Measurements from ENCODE around the gene PITRM1. TPM values are rescaled to one million over a fixed set of nuclear protein-coding genes. Genes with fewer than 3 reads are reported as not detected.

Gene PITRM1
- polyA plus RNA-seq, 1 donor from 2014 or later, result 62.2 TPM

DNA sequence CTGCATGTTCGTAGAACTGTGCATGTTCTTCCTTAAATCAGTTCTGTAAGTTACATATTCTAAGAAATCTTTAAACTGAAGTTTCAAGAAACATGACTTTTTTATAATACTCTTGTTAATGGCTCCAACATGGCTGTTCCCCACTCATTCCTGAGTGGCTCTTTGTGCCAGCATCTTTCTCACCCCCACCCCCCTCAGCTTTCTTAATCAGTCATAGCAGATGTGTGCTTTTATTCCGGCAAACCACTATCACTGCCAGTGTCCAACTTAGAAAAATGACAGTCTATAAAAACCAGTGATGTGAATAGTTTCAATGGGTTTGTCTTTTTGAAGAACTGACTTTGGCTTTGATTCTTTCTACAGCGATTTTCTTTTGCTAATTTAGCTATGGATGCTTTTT is 37.6 kb downstream of the PITRM1 start:
- Histone ChIP-seq H2AFZ (ENCODE audit: low read depth, low read length) (no peak overlapping the region), H3K9me2 (ENCODE audit: insufficient read depth, low read length) (no peaks in the 10 kb centered on the region)
- TF ChIP-seq, protein P1, sequence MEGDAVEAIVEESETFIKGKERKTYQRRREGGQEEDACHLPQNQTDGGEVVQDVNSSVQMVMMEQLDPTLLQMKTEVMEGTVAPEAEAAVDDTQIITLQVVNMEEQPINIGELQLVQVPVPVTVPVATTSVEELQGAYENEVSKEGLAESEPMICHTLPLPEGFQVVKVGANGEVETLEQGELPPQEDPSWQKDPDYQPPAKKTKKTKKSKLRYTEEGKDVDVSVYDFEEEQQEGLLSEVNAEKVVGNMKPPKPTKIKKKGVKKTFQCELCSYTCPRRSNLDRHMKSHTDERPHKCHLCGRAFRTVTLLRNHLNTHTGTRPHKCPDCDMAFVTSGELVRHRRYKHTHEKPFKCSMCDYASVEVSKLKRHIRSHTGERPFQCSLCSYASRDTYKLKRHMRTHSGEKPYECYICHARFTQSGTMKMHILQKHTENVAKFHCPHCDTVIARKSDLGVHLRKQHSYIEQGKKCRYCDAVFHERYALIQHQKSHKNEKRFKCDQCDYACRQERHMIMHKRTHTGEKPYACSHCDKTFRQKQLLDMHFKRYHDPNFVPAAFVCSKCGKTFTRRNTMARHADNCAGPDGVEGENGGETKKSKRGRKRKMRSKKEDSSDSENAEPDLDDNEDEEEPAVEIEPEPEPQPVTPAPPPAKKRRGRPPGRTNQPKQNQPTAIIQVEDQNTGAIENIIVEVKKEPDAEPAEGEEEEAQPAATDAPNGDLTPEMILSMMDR (IDR thresholded peaks at IDR 0.05; ENCODE audit: poor library complexity, severe bottlenecking), result no peak
- TF ChIP-seq TAF1 (IDR thresholded peaks at IDR 0.05; ENCODE audit: low read depth) (no peak), MXI1 (conservative IDR thresholded peaks at IDR 0.05; ENCODE audit: poor library complexity, severe bottlenecking) (no peak), POLR2AphosphoS5 (IDR thresholded peaks at IDR 0.05) (no peak), EP300 (conservative IDR thresholded peaks at IDR 0.05; ENCODE audit: poor library complexity, severe bottlenecking) (no peak), RAD21 (conservative IDR thresholded peaks at IDR 0.05) (no peak), SMC3 (conservative IDR thresholded peaks at IDR 0.05; ENCODE audit: poor library complexity) (no peak), EZH2 (IDR thresholded peaks at IDR 0.05; ENCODE audit: borderline replicate concordance, insufficient read depth, low read length, poor library complexity, severe bottlenecking) (no peak)
- TF ChIP-seq, protein P2, sequence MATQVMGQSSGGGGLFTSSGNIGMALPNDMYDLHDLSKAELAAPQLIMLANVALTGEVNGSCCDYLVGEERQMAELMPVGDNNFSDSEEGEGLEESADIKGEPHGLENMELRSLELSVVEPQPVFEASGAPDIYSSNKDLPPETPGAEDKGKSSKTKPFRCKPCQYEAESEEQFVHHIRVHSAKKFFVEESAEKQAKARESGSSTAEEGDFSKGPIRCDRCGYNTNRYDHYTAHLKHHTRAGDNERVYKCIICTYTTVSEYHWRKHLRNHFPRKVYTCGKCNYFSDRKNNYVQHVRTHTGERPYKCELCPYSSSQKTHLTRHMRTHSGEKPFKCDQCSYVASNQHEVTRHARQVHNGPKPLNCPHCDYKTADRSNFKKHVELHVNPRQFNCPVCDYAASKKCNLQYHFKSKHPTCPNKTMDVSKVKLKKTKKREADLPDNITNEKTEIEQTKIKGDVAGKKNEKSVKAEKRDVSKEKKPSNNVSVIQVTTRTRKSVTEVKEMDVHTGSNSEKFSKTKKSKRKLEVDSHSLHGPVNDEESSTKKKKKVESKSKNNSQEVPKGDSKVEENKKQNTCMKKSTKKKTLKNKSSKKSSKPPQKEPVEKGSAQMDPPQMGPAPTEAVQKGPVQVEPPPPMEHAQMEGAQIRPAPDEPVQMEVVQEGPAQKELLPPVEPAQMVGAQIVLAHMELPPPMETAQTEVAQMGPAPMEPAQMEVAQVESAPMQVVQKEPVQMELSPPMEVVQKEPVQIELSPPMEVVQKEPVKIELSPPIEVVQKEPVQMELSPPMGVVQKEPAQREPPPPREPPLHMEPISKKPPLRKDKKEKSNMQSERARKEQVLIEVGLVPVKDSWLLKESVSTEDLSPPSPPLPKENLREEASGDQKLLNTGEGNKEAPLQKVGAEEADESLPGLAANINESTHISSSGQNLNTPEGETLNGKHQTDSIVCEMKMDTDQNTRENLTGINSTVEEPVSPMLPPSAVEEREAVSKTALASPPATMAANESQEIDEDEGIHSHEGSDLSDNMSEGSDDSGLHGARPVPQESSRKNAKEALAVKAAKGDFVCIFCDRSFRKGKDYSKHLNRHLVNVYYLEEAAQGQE (IDR thresholded peaks at IDR 0.05; ENCODE audit: borderline replicate concordance), result no peak

DNA sequence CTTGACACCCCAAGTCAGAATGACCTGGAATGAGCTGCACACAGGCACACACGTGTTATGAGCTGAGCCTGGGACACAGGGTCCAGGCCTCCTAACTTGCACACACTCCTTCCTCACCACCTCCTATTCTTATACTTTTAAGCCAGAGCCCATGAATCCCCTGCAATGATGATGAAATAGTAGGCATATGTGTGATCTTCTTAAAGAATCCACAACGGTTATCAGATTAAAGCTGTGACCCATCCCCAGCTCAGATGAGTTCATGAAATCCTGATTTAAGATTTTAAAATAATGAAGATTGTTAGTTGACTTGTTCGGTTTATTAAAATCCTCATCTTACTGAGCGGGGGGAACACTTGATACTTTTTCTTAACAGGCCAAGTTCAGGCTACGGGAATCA is 38.6 kb downstream of the PITRM1 start:
- no peaks in the 10 kb centered on the region for H3F3A ChIP-seq (ENCODE audit: insufficient read depth, low read length, poor library complexity, severe bottlenecking)
- TF ChIP-seq, protein P2 (IDR thresholded peaks at IDR 0.05; ENCODE audit: borderline replicate concordance), result no peak
- TF ChIP-seq RAD21 (conservative IDR thresholded peaks at IDR 0.05) (no peak), SMC3 (conservative IDR thresholded peaks at IDR 0.05; ENCODE audit: poor library complexity) (no peak), MXI1 (conservative IDR thresholded peaks at IDR 0.05; ENCODE audit: poor library complexity, severe bottlenecking) (no peak), TAF1 (IDR thresholded peaks at IDR 0.05; ENCODE audit: low read depth) (no peak)
- no peaks in the 10 kb centered on the region for H3K27me3 ChIP-seq (ENCODE audit: insufficient read depth, low read depth, low read length)
- H3K4me3 ChIP-seq (ENCODE audit: low read length), result no peak overlapping the region
- H2AFZ ChIP-seq (ENCODE audit: low read depth, low read length), result no peak overlapping the region
- H3K9me2 ChIP-seq (ENCODE audit: insufficient read depth, low read length), result no peaks in the 10 kb centered on the region
- H3K9ac ChIP-seq (ENCODE audit: low read length), result no peak overlapping the region
- H3K36me3 ChIP-seq (ENCODE audit: insufficient read depth, low read length), result peaks cover 20% of the 10 kb centered on the region
- no peak overlapping the region for H3K27ac ChIP-seq (ENCODE audit: low read length)
- no peaks in the 10 kb centered on the region for H4K20me1 ChIP-seq (ENCODE audit: insufficient read depth)
- no peak overlapping the region for H3K4me2 ChIP-seq (ENCODE audit: low read length)
- H3K9me3 ChIP-seq (ENCODE audit: low read length), result no peaks in the 10 kb centered on the region
- H3K79me2 ChIP-seq (replicated peaks; ENCODE audit: insufficient read depth, low read length), result no peaks in the 10 kb centered on the region

More for the DNA sequence above, 37.6 kb downstream of the PITRM1 start:
- Histone ChIP-seq H3K4me3 (ENCODE audit: low read length) (no peak overlapping the region), H3K79me2 (replicated peaks; ENCODE audit: insufficient read depth, low read length) (no peaks in the 10 kb centered on the region), H3F3A (ENCODE audit: insufficient read depth, low read length, poor library complexity, severe bottlenecking) (no peaks in the 10 kb centered on the region), H3K27me3 (ENCODE audit: insufficient read depth, low read depth, low read length) (no peaks in the 10 kb centered on the region), H4K20me1 (ENCODE audit: insufficient read depth) (no peaks in the 10 kb centered on the region), H3K9ac (ENCODE audit: low read length) (no peak overlapping the region), H3K27ac (ENCODE audit: low read length) (no peak overlapping the region), H3K9me3 (ENCODE audit: low read length) (no peaks in the 10 kb centered on the region), H3K36me3 (ENCODE audit: insufficient read depth, low read length) (peaks cover 23% of the 10 kb centered on the region), H3K4me2 (ENCODE audit: low read length) (no peak overlapping the region)

Measured in neural cell (in vitro differentiated cells).